GM21737 (cell line): ENCODE measurements around the gene RNF212.

Source experiments
- ATAC-seq: cut with Tn5 transposase; IDR thresholded peaks from one replicate; pipeline ENCODE4 v1.9.1; 2021; ENCODE audit warnings: mild to moderate bottlenecking, moderate library complexity; ENCODE audit not compliant: unreplicated experiment

RNF212 gene

DNA sequence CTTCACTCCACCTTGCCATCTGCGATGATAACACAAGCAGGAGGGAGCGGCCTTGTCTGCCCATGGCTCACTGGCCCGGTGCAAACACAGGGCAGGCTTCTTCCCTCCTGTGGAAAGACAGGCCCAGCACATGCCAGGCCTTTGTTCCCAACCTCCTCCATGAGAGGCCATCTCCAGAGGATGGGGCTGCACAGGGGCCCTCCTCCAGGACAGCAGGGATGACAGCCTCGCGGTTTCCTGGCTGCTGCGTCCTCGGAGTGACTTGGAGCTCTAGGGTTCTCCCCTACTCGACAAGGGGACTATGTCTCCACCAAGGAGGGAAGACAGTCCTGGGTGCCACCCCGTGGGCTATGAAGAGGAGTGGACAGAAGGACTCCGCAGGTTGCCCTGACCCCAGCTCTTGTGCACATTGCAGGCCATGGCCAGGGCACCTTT lies 21.8 kb downstream of the RNF212 start:
- no peak for ATAC-seq

DNA sequence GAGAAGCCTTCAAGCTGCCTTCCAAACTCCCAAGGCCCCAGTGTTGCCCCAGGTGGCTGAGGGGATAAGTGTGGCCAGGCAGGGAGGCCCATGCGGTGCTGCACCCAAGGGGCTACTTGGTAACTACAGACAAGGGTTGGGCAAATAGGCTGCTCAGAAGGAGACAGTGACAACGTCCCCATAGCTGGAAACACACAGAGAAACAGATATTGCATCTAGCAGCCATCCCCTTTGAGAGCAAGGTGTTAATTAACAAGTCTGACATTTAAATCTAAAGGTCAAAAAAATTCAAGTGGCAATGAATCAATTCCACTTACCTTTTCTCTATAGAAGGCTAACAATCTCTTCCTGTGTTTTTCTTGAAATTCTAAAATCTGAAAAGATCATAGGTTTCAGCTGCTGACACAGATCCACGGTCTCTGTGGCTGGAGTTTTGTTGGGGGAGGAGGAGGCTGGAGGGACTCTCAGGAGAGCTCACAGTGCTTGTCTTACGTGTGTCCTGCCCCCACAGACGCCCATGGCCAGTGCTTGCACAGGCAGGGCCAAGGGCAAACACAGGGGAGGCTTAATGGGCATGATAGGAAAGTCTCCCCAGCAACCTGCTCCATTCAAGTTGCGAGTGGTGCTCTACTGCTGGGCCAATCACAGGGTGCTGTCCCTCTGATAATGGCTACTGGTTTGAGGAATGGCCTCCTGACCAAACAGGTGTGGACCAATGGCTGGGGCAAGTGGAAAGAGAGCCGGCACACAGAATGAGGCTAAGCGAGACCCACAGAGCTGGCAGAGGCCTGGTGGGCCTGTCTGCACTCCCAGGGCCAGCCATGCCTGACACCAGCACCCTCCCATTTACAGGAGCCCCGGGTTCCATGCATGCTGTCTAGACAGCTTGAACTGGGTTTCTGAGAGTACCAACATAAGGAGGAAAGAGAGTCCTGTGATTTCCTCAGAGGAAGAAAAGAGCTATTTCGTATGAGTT lies 22.6 kb downstream of the RNF212 start:
- no peak for ATAC-seq

DNA sequence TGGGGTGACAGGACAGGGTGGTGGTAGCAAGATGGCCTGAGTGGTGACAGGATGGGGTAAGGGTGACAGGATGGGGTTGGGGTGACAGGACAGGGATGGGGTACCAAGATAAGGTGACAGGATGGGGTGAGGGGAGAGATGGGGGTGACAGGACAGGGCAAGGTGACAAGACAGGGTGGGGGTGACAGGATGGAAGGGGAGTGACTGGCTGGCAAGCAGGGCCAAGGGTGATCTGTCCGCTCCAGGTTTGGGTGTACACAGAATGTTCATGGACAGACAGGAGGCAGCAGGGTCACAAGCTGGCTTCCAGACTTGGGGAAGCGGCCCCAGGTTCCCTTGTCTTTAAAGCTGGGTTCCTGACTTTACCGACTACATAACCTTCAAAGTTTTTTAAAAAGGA lies 23.3 kb downstream of the RNF212 start:
- ATAC-seq: no peak

- no peak for ATAC-seq
These were observed 26.0 kb downstream of the RNF212 start for GRCh38 chr4:1087371-1087770.

- no peak for ATAC-seq
These were observed 27.4 kb downstream of the RNF212 start for GRCh38 chr4:1086011-1086410.

GRCh38 chr4:1085404-1085799 lies 28.0 kb downstream of the RNF212 start:
- ATAC-seq: no peak

DNA sequence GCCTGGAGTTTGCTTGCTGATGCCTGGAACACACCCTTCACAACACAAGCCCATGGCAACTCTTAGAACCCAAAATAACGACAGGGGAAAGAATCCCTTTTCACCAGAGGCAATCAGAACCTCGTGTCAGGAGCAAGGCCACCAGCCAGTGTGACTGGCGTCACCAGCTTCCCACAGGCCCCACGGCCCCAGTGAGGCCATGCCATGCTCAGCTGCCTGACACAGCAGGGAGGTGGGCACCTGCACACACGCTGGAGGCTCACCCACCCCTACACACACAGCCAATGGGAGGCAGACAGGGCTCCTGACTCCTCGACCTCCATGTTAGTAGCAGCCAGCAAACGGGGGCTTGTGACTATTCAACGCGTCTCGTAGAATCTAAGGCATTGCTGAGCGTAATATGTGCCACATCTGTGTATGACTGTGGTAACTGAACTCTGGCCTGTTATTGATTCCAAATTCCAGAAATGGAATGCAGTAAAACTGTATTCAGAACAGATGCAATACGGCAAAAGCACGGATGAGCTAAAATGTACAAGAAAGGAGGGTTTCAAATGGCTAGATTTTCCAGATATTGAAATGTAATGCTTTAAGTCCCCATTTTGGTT lies 28.5 kb downstream of the RNF212 start:
- ATAC-seq: no peak

GRCh38 chr4:1084394-1084793 lies 29.0 kb downstream of the RNF212 start:
- no peak for ATAC-seq

DNA sequence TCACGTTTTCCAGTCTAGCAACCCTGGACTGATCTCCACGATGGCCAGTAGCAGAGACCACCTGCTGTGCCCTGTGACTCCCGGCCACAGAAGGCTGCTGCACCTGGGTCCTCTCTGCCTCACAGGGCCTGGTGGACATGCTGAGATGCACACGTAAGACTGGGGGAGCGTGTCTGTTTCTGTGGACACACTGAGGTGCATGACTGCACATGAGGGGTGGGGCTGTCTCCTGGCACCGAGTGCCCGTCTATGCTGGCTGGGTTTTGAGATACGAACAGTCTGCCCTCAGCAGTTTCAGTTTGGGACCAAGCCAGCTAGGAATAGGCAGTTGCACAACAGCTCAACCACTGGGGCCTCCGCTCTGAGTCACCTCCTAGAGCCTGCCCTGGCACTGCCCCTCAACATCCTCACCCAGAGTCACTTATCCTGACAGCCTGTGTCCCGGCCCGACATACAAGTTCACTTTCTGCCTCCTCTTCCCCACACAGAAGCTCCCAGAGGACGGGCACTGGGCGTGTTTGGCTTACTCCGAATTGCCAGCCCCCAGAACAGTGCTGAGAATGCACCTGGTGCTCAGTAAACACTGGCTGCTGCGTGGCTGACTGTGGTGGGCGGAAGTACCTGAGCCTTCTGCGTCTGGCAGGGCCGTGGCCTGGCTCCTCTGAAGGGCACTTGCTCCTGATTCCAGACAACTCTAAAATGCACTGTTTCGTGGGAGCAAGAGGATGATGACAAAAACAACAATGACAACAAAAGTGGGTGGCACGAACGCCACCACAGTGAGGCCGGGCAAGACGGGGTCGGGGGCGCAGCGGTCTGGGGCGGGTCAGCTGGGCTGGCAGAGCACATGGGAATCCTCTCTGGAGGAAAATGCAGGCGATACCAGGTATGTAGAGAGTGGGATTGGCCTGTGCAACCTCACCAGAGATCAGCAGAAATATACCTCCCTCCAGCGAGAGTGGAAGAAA lies 30.9 kb downstream of the RNF212 start:
- no peak for ATAC-seq

GRCh38 chr4:1081689-1082040 lies 31.7 kb downstream of the RNF212 start:
- ATAC-seq: no peak

DNA sequence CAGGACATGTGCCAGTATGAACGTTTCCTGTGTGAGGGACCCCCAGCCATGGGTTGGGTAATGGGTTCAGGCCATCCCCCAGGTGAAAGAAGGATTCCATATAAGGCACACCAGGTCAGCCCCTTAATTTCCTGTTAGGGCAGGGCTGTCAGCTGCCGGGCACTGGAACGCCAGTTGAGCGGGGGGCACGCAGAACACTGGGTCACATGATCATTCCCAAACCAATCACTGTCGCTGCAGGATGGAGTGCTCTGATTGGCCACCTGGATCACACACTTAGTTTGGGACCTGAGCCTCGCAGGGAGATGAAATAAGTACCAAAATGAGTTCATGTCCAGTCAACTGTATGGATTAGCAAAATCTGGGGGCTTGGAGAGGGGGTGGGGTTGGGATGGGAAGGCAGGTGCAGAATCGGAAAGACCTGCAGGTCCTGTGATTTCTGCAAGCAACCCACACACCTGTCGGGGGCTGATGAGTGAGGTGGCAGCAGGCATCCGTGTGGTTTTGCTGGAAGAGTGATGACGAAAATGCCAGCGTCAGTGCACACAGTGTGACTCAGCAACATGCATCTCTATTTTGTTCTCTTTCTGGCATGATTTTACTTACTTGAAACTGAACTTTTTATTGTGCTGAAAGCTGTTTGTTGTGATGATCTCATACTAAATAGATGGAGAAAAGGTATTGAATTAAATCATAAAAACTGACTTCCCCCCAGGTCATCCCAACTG lies 32.2 kb downstream of the RNF212 start:
- ATAC-seq: no peak

DNA sequence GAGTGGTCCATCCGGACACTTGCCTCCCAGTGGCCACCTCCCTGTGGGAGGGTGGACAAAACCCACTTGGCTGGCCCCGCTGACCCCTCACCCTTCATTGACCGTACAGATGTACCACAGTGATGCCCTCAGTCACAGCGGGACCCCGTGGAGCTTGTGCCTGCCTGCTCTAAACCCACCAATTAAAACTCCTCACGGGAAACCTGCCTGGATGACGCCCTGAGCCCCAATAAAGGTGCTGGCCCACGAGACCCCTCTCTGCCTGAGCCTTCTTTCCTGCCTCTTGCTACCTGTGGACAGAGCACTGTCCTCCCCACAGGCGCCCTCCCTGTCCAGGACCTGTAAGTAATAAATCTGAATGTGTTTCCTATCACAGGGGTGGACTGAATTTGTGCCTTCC lies 32.9 kb downstream of the RNF212 start:
- no peak for ATAC-seq

DNA sequence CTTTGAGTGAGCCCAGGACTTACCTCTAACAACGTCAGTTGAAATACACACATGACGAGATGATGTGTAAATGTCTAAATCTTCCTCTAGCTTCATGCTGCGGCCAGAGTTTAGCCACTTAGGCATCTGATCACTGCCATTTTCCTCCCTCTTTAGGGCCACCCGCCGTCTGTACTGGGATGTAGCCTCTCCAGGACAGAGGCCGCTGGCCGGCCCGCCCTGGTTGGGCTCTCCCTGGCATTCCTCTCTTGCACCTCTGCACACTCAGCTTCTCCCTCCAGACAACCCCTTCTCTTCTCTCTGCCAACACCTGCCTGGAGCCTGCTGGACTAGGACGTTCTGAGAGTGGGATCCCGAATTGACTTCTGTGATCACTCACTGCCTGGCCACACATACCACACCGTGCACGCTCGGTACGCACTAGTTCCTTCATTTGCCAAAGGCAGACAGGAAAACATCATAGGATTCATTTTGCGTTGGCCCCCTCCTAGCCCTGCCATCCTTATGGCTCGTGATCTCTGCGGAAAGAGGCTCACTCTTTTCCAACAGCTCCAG lies 33.6 kb downstream of the RNF212 start:
- no peak for ATAC-seq

GRCh38 chr4:1078490-1078889 lies 34.9 kb downstream of the RNF212 start:
- no peak for ATAC-seq

DNA sequence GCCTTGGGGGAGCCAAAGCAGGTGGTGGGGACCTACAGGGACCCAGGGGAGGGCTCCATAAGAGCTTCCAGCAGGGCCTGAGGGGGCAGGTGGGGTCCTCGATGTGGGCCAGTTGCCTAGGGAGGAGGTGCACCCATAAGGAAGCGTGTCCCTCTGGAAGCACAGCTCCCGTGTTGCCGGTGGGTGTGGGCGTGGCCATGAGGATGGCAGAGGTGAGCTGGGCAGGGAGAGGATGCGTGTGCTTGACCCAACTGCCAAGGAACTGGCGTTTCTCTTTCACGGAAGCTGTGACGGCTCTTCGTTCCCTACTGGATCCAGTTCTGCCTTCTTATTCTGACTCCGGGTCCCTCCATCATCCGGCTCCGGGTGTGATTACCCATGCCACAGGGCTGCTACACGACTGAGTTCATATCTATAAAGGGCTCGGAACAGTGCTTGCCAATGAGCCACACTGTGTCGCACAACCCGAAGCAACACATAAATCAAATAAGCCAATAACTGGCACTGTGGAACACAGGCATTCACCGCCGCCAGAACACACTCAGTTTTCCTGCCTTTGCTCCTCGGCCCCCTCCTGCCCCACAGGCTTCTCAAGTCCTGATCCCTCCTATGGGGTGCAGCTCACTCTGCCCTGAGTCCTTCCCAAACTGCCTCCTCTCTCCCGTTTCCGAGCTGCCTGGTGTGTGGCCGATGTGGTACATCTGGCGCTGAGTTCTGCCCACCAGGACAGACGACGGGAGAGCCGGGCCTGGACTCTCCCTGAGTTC lies 35.5 kb downstream of the RNF212 start:
- no peak for ATAC-seq

- ATAC-seq: no peak
These were observed 37.3 kb downstream of the RNF212 start for GRCh38 chr4:1075809-1076699.

DNA sequence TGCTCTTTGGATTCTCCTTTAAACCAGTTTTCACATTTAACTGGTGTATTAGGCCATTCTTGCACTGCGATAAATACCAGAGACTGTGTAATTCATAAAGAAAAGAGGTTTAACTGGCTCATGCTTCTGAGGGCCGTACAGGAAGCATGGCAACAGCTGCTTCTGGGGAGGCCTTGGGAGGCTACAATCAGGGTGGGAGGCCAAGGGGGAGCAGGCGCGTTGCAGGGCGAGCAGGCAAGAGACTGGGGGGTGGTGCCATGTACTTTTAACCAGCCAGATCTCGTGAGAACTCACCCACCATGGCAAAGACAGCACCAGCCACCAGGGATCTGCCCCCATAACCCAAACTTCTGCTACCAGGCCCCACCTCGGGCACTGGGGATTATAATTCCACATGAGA lies 38.1 kb downstream of the RNF212 start:
- no peak for ATAC-seq

DNA sequence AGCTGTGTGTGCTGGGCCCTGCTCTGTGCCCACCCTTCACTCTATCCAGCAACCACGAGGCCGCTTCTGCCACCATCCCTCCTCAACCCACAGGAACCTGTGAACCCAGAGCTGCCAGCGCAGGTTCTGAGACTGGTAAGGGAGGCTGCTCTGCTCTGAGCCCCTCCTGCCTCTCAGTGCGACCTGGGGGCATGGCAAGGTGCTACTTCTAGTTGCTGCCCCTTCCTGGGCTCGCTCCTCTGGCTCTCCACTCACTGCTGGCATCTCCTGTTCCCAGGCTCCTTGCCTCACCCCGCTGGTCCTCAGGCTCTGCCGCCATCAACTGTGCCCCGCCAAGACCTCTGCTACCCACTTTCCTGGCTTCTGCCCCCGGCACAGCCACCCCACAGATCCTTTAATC lies 39.3 kb downstream of the RNF212 start:
- ATAC-seq: no peak
